HG02852 (cell line): ENCODE measurements around the gene ABCG1.
A peak's percentile ranks its signal among the peaks of the same experiment; 100 is the strongest.

Experiments used
- ATAC-seq: cut with Tn5 transposase; IDR thresholded peaks from one replicate; pipeline ENCODE4 v1.9.1; 2021; ENCODE audit warnings: mild to moderate bottlenecking, moderate library complexity; ENCODE audit not compliant: unreplicated experiment

The ABCG1 gene

GRCh38 chr21:42214081-42214750 is 4.7 kb upstream of the ABCG1 start:
- ATAC-seq: no peak

DNA sequence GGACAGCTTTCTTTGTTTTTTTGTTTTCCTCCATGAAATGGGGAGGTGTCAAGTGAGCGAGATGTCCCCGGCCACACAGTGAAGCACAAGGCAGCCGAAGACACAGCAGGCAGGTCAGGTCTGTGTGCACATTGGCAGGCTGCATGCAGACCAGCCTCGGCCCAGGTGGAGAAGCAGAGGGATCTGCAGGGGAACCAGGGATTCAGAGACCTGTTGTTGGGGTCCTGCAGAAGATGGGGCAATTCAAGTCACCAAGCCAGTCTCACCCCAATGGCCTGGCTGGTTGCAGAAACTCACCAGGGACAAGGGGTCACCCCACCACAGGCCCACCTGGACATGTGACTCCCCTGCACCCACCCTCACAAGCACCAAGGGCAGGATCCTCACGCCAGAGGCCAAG is 4.0 kb upstream of the ABCG1 start:
- ATAC-seq: no peak

DNA sequence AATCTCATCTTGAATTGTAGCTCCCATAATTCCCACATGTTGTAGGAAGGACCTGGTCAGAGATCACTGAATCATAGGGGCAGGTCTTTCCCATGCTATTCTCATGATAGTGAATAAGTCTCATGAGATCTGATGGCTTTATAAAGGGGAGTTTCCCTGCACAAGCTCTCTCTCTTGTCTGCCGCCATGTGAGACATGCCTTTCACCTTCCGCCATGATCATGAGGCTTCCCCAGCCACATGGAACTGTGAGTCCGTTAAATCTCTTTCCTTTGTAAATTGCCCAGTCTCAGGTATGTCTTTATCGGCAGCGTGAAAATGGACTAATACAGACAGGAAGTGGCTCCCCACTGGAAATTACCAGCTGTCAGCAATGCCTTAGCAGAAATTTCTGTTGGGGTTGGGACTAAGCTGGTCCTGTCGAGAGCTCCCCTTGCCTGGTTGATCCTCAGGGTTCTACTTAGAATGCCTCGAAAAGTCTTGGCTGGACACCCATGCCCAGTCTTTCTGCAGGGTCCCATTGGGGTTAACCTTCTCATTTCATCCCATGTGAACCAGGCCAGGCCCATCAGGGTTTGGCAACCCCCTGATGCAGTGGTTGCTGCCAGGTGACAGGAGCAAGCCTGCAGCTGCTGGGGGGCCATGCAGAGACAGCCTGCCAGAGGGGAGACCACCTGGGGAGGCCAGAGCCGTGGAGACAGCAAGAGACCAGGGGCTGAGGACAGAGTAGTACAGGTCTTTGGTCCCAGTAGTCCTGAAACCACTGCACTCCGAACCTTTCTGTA is 2.8 kb upstream of the ABCG1 start:
- ATAC-seq: no peak

DNA sequence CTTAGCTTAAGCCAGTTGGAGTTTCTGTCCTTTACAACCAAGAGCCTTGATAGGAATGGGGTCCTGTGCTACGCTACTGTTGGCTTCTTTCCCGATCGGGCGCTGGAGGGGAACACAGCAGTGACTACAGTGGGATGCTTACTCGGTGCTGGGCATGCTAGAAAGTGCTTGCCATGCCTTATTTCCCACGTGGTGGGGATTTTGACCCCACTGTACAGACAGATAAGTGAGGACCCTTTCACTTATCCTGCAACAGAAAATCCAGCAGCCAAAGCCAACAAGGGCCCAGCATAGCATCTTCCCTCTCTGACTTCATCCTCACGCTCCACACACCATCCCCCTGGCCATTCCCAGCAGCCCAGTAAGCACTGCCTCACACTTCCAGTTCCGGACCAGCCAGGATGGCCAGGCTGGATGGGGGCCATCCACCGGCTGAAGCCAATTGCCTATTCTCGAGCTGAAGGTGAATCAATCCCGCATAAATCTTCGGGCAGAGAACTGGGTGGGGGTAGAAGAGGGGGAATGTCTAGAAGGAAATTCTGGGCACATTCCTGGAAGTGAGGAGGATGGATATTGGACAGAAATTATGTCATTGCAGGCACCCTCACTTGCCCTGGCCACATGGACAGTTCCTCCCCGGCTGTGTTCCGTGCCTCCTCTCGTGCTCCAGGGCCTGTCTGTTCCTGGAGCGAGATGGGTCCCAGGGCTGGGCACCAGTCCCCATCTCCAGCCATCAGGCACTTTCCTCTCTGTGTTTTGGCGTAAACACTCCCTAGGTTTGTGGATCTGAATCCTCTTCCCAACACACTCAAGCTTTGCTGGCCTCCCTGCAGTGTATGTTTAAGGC is 2.0 kb upstream of the ABCG1 start:
- no peak for ATAC-seq

GRCh38 chr21:42219606-42220137 is 732 bp downstream of the ABCG1 start:
- ATAC-seq: peak; percentile 21

GRCh38 chr21:42220138-42220701 is 1.3 kb downstream of the ABCG1 start:
- peak; percentile 53 for ATAC-seq

DNA sequence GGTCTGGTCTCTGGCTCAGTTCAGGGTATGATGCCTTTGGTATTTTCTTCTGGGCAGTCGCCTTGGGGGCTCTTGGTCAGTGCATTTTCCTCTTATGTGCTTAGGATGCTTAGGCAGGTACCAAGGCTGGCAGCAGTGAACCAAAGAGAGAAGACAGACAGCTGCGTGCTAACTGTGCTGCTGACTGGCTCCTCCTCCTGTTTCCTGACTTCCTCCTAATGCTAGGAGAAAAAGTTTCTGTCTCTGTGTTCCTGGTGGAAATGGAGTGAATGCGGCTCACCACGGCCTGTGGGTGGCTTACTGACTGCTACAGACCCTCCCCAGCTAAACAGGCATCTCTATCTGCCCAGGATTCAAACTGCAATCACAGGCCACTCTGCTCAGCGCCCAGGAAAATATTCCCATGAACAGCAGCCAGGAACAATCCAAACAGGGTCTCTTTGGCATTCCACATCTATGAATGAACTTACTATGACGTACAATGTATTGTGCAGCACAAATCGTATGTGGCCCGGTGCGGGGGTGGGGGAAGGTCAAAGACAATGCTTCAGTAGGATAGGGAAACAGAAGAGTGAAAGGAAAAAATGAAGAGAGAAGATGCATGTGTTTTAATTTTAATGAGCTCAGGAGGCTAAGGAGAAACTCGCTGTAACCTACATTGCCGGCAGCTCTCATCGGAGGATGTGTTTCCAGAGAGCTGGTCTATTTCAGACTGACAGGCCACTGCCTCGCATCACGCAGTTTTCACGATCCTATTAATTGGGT is 2.8 kb downstream of the ABCG1 start:
- no peak for ATAC-seq

DNA sequence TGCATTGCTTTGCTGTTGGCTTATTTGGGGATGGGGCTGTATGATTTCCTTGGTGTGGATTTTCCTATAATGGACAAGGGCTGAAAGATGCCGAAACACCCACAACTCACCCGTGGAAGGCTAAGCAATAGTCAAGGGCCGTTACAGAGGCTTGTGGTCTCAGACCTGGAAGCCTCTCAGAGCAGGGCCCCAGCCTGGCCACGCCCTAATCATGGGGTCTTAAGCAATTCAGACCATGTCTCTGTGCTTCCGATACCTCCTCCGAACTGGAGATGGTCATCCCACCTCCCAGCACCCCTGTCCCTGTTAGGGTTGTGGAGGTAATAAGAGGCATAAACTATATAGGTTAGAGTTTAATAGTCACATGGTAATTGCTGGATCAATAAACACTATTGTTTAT is 3.4 kb downstream of the ABCG1 start:
- ATAC-seq: no peak

DNA sequence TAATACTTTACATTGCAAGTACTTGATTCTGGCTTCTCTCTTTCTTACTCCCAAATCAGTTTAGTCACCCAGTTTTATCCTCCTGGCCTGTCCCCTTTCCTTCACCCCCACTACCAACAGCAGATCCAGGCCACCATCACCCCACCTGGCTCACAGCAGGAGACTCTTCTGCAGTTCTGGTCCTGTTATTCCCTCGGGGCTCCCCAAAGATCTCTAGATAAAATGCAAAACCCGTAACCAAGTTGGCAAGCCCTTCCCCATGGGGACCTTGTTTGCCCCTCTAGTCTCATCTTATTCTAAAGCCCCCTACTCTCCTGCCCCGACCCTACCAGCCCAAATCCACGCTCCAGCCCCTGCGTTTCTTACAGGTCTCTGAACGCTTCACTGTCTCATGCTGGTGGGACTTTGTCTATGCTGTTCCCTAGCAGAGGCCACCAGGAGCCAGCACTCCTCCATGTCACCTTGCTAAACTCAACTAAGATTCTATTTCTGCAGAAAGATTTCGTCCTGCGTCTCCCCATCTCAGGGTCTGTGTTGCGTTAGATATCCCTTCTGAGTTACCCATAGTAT is 4.0 kb downstream of the ABCG1 start:
- no peak for ATAC-seq

DNA sequence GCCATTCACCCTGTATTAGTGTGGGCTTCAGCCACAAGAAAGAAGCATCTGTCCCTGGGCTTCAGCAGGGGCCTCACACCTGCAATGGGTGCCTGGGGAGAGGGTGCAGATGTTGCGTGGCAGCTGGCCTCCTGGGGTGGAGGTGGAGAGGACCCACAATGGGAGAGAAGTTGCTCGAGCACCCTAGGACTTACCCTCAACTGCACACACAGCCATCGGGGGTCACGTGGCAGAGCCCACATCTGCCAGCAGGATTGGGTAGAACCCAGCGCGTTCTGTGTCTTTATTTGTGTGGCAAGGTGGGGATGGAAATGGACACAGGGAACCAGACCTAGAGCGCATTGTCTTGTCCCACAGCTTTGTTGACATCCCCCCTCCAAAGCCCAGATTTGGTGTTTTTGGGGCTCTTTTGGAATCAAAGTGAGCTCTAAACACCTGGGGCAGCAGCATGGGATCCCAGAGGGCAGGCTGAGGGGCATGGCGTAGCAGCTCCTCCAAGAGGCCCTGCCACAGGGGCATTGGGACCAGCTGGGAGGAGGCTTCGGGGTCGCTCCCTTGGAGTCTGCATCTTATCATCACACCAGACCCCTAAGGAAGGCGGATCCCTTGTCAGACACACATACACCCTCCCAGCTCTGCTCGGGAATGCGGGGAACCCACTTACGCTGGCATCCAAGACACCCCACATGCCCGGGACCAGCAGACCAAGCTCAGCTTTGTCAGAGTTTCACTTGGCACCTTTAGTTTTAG is 5.1 kb downstream of the ABCG1 start:
- ATAC-seq: no peak

GRCh38 chr21:42225042-42225441 is 6.1 kb downstream of the ABCG1 start:
- no peak for ATAC-seq

- ATAC-seq: no peak
Measured at GRCh38 chr21:42225571-42226155, 6.7 kb downstream of the ABCG1 start.

GRCh38 chr21:42226626-42227025 is 7.7 kb downstream of the ABCG1 start:
- ATAC-seq: no peak

- ATAC-seq: peak; percentile 88
Measured at GRCh38 chr21:42227909-42228708, 9.2 kb downstream of the ABCG1 start.

DNA sequence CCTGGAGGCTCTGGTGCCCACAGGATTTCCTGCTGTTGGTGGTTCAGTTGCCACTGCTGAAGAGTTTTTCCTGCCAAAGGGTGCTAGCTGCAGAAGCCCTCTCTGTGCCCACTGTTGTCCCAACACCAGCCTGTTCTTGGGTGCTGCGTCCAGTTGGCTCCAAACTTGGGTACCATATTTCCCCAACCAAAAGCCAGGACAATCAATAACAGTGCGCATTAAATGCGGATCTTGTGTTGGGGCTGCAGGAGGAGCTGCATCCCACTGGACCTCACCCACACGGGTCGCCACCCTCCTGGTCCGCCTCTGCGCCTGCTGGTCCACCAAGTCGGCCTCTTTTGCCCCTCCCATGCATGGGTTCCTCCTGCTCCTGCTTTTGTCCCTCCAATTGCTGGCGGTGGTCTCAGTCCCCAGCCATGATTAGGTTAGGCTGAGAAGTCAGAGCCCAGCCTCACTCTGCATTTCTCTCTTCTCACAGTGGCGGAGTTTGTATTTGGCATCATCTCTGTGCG is 9.8 kb downstream of the ABCG1 start:
- no peak for ATAC-seq

DNA sequence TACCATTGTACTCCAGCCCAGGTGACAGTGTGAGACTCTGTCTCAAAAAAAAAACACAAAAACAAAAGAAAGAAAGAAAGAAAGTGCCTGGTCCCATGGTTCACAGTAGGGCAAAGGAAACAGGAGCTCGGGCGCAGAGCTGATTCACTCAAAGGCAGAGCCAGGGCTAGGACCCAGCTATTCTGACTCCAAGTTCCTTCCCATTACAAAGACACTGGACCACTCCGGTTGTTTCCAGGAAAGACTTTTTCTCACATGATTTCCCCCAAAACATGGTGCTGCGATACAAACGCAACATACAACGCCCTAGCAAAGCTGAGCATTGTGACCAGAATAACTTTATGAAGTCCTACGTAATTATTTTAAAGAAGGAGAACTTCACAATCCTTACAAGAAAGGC is 10.7 kb downstream of the ABCG1 start:
- ATAC-seq: no peak

GRCh38 chr21:42230178-42230577 is 11.2 kb downstream of the ABCG1 start:
- no peak for ATAC-seq

- ATAC-seq: no peak
Measured at GRCh38 chr21:42230636-42231035, 11.7 kb downstream of the ABCG1 start.
